Central memory CD8-positive, alpha-beta T cell (primary cell): ENCODE measurements around the gene PPHLN1.
A peak's percentile ranks its signal among the peaks of the same experiment; 100 is the strongest.

Experiments
- ATAC-seq: fragments of 150-1000 bp; cut with Tn5 transposase; replicated peaks from 2 replicates; pipeline ENCODE4 v1.10.0; 2022; ENCODE audit warnings: mild to moderate bottlenecking, moderate FRiP score, moderate number of reproducible peaks; ENCODE audit not compliant: poor library complexity, severe bottlenecking; ENCODE audit errors: extremely low read depth
- DNase-seq, 2 donors: peaks; one replicate each; pipeline ENCODE4 v3.0.0; 2021; ENCODE audit warnings: low spot score in 2 of 2
- H3K27ac Mint-ChIP-seq: one replicate; pipeline ENCODE4 v1.8.0; 2022; ENCODE audit warnings: low read depth, mild to moderate bottlenecking, moderate library complexity, mixed read lengths
- H3K27me3 Mint-ChIP-seq: one replicate; pipeline ENCODE4 v1.8.0; 2022; ENCODE audit warnings: mixed read lengths
- H3K36me3 Mint-ChIP-seq: one replicate; pipeline ENCODE4 v1.8.0; 2022; ENCODE audit warnings: mild to moderate bottlenecking, moderate library complexity, mixed read lengths; ENCODE audit not compliant: insufficient read depth
- H3K4me1 Mint-ChIP-seq: one replicate; pipeline ENCODE4 v1.8.0; 2022; ENCODE audit warnings: mixed read lengths
- H3K4me3 Mint-ChIP-seq: one replicate; pipeline ENCODE4 v1.8.0; 2022; ENCODE audit warnings: mild to moderate bottlenecking, moderate library complexity, mixed read lengths
- H3K9me3 Mint-ChIP-seq: one replicate; pipeline ENCODE4 v1.8.0; 2022; ENCODE audit warnings: mixed read lengths

PPHLN1 gene

DNA sequence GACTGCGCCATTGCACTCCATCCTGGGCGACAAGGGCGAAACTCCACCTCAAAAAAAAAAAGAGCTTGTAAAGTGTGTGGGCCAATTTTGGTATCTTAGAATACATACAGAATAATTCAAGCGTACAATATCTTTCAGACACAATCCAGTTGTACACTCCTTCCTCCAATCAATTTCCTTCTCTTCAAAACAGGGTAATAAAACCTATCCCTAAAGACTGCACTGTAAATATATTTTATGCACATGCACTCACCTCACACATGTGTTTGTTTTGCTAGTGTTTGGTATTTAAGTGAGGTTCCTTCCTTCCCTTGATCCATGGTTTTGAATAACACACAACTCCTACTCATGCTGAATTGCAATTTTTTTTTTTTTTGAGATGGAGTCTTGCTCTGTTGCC is 137.7 kb downstream of the PPHLN1 start:
- H3K36me3 Mint-ChIP-seq = no peaks in the 10 kb centered on the region
- peaks cover 41% of the 10 kb centered on the region for H3K27me3 Mint-ChIP-seq
- no peaks in the 10 kb centered on the region for H3K9me3 Mint-ChIP-seq
- DNase-seq (no peak), ATAC-seq (no peak)
- no peaks in the 10 kb centered on the region for H3K4me1 Mint-ChIP-seq
- H3K4me3 Mint-ChIP-seq = no peak overlapping the region
- no peak overlapping the region for H3K27ac Mint-ChIP-seq

DNA sequence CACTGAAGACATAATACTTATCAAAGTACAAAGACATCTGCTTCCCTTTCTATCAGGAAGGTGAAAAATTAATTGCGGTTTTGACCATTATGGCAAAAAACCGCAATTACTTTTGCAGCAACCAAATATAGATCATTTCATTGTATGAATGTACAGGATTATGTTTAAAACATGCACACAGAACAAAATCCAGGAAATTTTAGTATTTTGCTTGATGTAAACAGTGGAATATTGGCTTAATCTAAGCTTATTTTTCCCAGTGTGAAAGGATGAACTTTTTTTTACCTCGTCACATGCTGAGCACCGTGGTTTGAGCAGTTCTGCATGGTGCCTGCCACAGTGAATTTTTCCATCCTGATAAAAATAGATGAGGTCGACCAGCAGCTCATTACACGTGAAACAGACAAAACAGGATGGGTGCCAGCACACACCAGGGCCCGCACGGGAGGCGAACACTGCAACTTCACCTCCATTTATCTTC is 142.4 kb downstream of the PPHLN1 start:
- ATAC-seq (no peak), DNase-seq (no peak)
- no peak overlapping the region for H3K4me3 Mint-ChIP-seq
- H3K27me3 Mint-ChIP-seq = peaks cover 81% of the 10 kb centered on the region
- H3K9me3 Mint-ChIP-seq = no peaks in the 10 kb centered on the region
- H3K27ac Mint-ChIP-seq = no peak overlapping the region
- peaks cover 7% of the 10 kb centered on the region for H3K4me1 Mint-ChIP-seq
- H3K36me3 Mint-ChIP-seq = peaks cover 2% of the 10 kb centered on the region

- peaks cover 7% of the 10 kb centered on the region for H3K4me1 Mint-ChIP-seq
- no peak overlapping the region for H3K27ac Mint-ChIP-seq
- H3K36me3 Mint-ChIP-seq = peaks cover 2% of the 10 kb centered on the region
- H3K4me3 Mint-ChIP-seq = peak overlapping the region; percentile 46
- no peak for DNase-seq
- no peaks in the 10 kb centered on the region for H3K9me3 Mint-ChIP-seq
- H3K27me3 Mint-ChIP-seq = peaks cover 84% of the 10 kb centered on the region
- ATAC-seq = no peak
Measured at GRCh38 chr12:42468921-42469320, 143.0 kb downstream of the PPHLN1 start.

- Mint-ChIP-seq H3K4me3 (peak overlapping the region; percentile 46), H3K4me1 (peaks cover 7% of the 10 kb centered on the region), H3K27ac (no peak overlapping the region), H3K9me3 (no peaks in the 10 kb centered on the region), H3K36me3 (peaks cover 2% of the 10 kb centered on the region), H3K27me3 (peaks cover 80% of the 10 kb centered on the region)
- DNase-seq (no peak), ATAC-seq (peak; percentile 59)
Measured at GRCh38 chr12:42469355-42470175, 143.6 kb downstream of the PPHLN1 start.

- no peak overlapping the region for H3K4me3 Mint-ChIP-seq
- peaks cover 69% of the 10 kb centered on the region for H3K27me3 Mint-ChIP-seq
- H3K36me3 Mint-ChIP-seq = peaks cover 2% of the 10 kb centered on the region
- no peak overlapping the region for H3K27ac Mint-ChIP-seq
- ATAC-seq = no peak
- H3K9me3 Mint-ChIP-seq = no peaks in the 10 kb centered on the region
- no peak for DNase-seq
- H3K4me1 Mint-ChIP-seq = peaks cover 7% of the 10 kb centered on the region
Measured at GRCh38 chr12:42472376-42472775, 146.4 kb downstream of the PPHLN1 start.

GRCh38 chr12:42473130-42473529 is 147.2 kb downstream of the PPHLN1 start:
- Mint-ChIP-seq H3K27ac (no peak overlapping the region), H3K4me1 (peaks cover 7% of the 10 kb centered on the region), H3K4me3 (no peak overlapping the region), H3K36me3 (peaks cover 2% of the 10 kb centered on the region), H3K27me3 (peaks cover 75% of the 10 kb centered on the region), H3K9me3 (no peaks in the 10 kb centered on the region)
- ATAC-seq (no peak), DNase-seq (no peak)

DNA sequence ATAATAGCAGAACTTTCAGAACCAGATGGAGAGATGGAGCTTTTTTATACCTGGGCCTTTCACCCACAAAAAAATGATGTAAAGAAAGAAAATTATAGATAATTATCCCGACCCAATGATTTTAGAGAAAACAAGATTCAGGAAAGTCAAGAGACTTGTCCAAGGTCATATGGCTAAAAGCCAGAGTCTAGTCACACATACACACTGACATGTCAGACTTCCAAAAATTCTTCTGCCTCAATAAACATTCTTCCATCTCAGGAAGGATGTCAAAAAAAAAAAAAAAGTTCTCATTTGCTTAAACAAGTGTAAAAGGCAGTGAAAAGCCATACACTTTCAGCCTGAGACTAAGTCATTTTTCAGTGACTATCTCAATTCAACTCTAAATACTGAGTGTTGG is 147.6 kb downstream of the PPHLN1 start:
- DNase-seq (no peak), ATAC-seq (no peak)
- peaks cover 75% of the 10 kb centered on the region for H3K27me3 Mint-ChIP-seq
- H3K4me1 Mint-ChIP-seq = peaks cover 7% of the 10 kb centered on the region
- no peak overlapping the region for H3K4me3 Mint-ChIP-seq
- H3K9me3 Mint-ChIP-seq = no peaks in the 10 kb centered on the region
- no peak overlapping the region for H3K27ac Mint-ChIP-seq
- H3K36me3 Mint-ChIP-seq = peaks cover 2% of the 10 kb centered on the region

DNA sequence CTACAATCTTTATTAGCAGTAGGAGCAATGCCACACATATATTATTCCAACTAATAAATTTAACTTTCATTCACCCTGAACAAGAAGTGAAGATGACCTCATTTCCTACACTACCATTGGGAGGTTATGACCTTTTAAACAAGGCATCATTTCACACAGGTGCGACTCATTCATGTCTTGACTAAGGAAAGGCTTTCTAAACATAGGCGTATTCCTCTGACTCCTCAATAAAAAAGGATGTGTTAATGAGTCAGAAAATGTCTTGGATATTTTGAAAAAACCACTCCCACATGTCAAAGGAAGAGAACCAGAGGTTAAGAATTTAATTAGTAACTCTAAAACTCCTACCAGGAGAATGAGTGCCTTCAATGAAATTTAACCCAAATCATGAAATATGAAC is 148.4 kb downstream of the PPHLN1 start:
- ATAC-seq (no peak), DNase-seq (no peak)
- H3K4me1 Mint-ChIP-seq = peaks cover 3% of the 10 kb centered on the region
- H3K27me3 Mint-ChIP-seq = peaks cover 75% of the 10 kb centered on the region
- peaks cover 2% of the 10 kb centered on the region for H3K36me3 Mint-ChIP-seq
- no peak overlapping the region for H3K4me3 Mint-ChIP-seq
- no peak overlapping the region for H3K27ac Mint-ChIP-seq
- H3K9me3 Mint-ChIP-seq = no peaks in the 10 kb centered on the region

DNA sequence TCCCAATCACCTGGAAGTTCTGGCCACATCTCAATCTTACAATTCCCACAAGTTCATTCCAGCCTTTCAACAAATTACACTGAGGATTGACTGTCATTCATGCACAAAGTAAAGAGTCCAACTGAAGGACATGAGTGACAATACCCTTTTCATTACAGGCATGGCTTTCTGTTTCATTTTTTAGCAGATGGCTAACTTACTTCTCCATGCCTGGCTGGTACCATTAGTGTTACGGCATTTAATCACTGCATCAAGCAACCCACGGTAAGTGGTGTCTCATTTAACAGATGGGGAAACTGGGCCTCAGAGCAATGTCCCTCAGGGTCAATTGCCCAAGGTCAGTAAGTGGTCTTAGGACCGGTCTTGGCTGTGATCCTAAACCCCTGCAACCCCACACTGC is 149.1 kb downstream of the PPHLN1 start:
- Mint-ChIP-seq H3K27me3 (peaks cover 75% of the 10 kb centered on the region), H3K9me3 (no peaks in the 10 kb centered on the region), H3K4me1 (no peaks in the 10 kb centered on the region), H3K27ac (no peak overlapping the region), H3K4me3 (no peak overlapping the region), H3K36me3 (peaks cover 2% of the 10 kb centered on the region)
- DNase-seq (no peak), ATAC-seq (no peak)

- H3K27me3 Mint-ChIP-seq = peaks cover 75% of the 10 kb centered on the region
- no peaks in the 10 kb centered on the region for H3K36me3 Mint-ChIP-seq
- no peaks in the 10 kb centered on the region for H3K9me3 Mint-ChIP-seq
- no peak overlapping the region for H3K27ac Mint-ChIP-seq
- no peaks in the 10 kb centered on the region for H3K4me1 Mint-ChIP-seq
- no peak for ATAC-seq
- no peak for DNase-seq
- no peak overlapping the region for H3K4me3 Mint-ChIP-seq
Measured at GRCh38 chr12:42477941-42478340, 152.0 kb downstream of the PPHLN1 start.

DNA sequence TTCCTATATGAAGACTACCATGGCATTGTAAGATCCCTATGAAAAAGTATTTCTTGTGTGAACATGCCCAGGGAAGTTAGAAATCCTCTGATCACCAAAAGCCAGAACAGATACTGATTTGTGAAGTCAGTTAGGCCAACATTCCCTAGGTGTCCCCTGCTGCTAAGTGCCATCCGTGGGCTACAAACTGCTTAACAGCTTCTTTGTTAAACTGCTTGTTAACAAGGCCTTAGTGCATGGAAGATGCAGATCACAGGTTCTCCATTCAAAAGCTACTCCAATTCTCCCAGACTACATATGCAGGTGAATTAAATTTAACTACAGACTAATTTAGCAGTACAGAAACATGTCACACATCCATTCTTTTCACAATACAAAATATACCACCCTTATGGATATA is 155.4 kb downstream of the PPHLN1 start:
- DNase-seq (no peak), ATAC-seq (no peak)
- H3K27me3 Mint-ChIP-seq = peaks cover 80% of the 10 kb centered on the region
- H3K4me3 Mint-ChIP-seq = no peak overlapping the region
- no peak overlapping the region for H3K27ac Mint-ChIP-seq
- H3K36me3 Mint-ChIP-seq = peaks cover 2% of the 10 kb centered on the region
- no peaks in the 10 kb centered on the region for H3K9me3 Mint-ChIP-seq
- H3K4me1 Mint-ChIP-seq = peaks cover 9% of the 10 kb centered on the region

DNA sequence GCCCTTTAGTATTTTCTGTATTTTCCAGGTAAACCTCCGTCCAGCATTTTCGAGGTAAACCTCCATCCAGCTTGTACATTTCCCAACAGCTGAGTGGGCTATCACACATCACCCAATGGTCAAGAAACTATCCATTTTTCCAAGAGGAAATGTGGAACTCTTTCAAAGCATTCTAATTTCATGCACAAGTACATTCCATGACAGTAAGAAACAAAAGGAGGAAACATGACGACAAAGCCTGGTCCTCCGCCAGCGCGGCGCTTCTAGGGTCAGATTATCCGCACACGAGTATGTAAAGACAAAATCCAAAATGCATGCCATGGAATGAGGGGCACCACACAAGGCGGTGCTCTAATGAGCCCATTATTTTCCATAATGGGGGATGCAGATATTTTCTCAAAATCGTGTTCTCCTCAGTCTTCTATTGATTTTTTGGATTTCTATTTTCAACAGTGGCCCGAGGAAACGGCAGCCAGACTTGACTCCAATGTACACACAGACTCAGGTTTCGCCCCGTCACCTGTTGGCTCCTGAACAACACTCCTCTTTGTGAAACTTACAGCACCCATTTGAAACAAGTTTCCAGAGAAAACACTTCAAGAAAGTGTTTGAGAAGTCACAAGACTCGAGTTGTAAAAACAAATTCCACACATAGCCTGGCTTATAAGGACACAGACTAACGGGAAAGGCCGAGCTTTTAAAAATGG is 156.2 kb downstream of the PPHLN1 start:
- Mint-ChIP-seq H3K27ac (no peak overlapping the region), H3K36me3 (peaks cover 2% of the 10 kb centered on the region), H3K4me3 (peak overlapping the region; percentile 70), H3K27me3 (peaks cover 88% of the 10 kb centered on the region), H3K4me1 (peaks cover 9% of the 10 kb centered on the region), H3K9me3 (no peaks in the 10 kb centered on the region)
- DNase-seq (no peak), ATAC-seq (no peak)
